GM06990 (cell line): ENCODE measurements around the gene ADGRG1.

Source experiments
- DNase-seq: peaks from one replicate; pipeline ENCODE4 v3.0.0-alpha.2; 2011; ENCODE audit not compliant: insufficient read length; ENCODE audit errors: extremely low read depth
- H3K27me3 ChIP-seq: replicated peaks from 2 replicates; pipeline ENCODE4 v1.6.0; 2011; ENCODE audit warnings: low read length; ENCODE audit not compliant: control insufficient read depth, insufficient read depth
- H3K36me3 ChIP-seq: 2 replicates; pipeline ENCODE4 v1.5.1; 2011; ENCODE audit warnings: low read length; ENCODE audit not compliant: control insufficient read depth, insufficient read depth
- H3K4me3 ChIP-seq: replicated peaks from 2 replicates; pipeline ENCODE4 v1.5.1; 2011; ENCODE audit warnings: low read depth, mild to moderate bottlenecking, control low read depth, low read length
- CTCF ChIP-seq: IDR thresholded peaks from 2 replicates; pipeline ENCODE4 v1.5.1; 2011; ENCODE audit warnings: low read length, control low read depth, mild to moderate bottlenecking, inconsistent platforms; ENCODE audit not compliant: insufficient read depth, poor library complexity, severe bottlenecking

ADGRG1 gene

GRCh38 chr16:57591086-57591869 is 37.2 kb upstream of the ADGRG1 start:
- no peak for DNase-seq
- Histone ChIP-seq H3K36me3 (no peaks in the 10 kb centered on the region), H3K4me3 (no peak overlapping the region), H3K27me3 (no peaks in the 10 kb centered on the region; the same call in 1 of the 2 replicates)
- TF ChIP-seq CTCF: peak; percentile 95

- no peak for DNase-seq
- Histone ChIP-seq H3K27me3 (no peaks in the 10 kb centered on the region; the same call in 1 of the 2 replicates), H3K36me3 (no peaks in the 10 kb centered on the region), H3K4me3 (no peak overlapping the region)
- TF ChIP-seq CTCF: no peak
Observed at GRCh38 chr16:57591870-57592485, 36.5 kb upstream of the ADGRG1 start.

GRCh38 chr16:57592591-57593003 is 35.8 kb upstream of the ADGRG1 start:
- Histone ChIP-seq H3K4me3 (no peak overlapping the region), H3K36me3 (no peaks in the 10 kb centered on the region), H3K27me3 (no peaks in the 10 kb centered on the region; the same call in 1 of the 2 replicates)
- TF ChIP-seq CTCF: no peak
- no peak for DNase-seq

- TF ChIP-seq CTCF: no peak
- DNase-seq: no peak
- Histone ChIP-seq H3K4me3 (no peak overlapping the region), H3K36me3 (no peaks in the 10 kb centered on the region), H3K27me3 (no peaks in the 10 kb centered on the region; the same call in 1 of the 2 replicates)
Observed at GRCh38 chr16:57593021-57593420, 35.4 kb upstream of the ADGRG1 start.

GRCh38 chr16:57593990-57594389 is 34.4 kb upstream of the ADGRG1 start:
- no peak for DNase-seq
- H3K4me3 ChIP-seq: no peak overlapping the region
- no peak for TF ChIP-seq CTCF
- H3K36me3 ChIP-seq: no peaks in the 10 kb centered on the region
- H3K27me3 ChIP-seq: no peaks in the 10 kb centered on the region; the same call in 1 of the 2 replicates
